ENCODE data around the gene PRSS36.

GRCh38 chr16:31118223-31119155 is 31.4 kb downstream of the PRSS36 start:
- TF ChIP-seq, protein P1, sequence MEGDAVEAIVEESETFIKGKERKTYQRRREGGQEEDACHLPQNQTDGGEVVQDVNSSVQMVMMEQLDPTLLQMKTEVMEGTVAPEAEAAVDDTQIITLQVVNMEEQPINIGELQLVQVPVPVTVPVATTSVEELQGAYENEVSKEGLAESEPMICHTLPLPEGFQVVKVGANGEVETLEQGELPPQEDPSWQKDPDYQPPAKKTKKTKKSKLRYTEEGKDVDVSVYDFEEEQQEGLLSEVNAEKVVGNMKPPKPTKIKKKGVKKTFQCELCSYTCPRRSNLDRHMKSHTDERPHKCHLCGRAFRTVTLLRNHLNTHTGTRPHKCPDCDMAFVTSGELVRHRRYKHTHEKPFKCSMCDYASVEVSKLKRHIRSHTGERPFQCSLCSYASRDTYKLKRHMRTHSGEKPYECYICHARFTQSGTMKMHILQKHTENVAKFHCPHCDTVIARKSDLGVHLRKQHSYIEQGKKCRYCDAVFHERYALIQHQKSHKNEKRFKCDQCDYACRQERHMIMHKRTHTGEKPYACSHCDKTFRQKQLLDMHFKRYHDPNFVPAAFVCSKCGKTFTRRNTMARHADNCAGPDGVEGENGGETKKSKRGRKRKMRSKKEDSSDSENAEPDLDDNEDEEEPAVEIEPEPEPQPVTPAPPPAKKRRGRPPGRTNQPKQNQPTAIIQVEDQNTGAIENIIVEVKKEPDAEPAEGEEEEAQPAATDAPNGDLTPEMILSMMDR (conservative IDR thresholded peaks at IDR 0.05): no peak
- no peak for TF ChIP-seq ZFX (IDR thresholded peaks at IDR 0.05)
